Gastrocnemius medialis (tissue), 4 donors: ENCODE data around the gene C2orf78.

Experiments
- CTCF ChIP-seq, 5 experiments: fragments of 450-650 bp in 3 of 5; fragments of 200-600 bp in 2 of 5; sonication (generic) in 2 of 5; IDR thresholded peaks in 4 of 5; conservative IDR thresholded peaks in 1 of 5; 1 replicate in 4 of 5; 2 replicates in 1 of 5; pipeline ENCODE4 v1.5.1; 2016 to 2019; ENCODE audit warnings: antibody characterized with exemption in 5 of 5, mild to moderate bottlenecking in 3 of 5, moderate library complexity in 3 of 5
- POLR2A ChIP-seq, 2 donors: fragments of 450-650 bp; IDR thresholded peaks; one replicate each; pipeline ENCODE4 v1.6.1; 2017; ENCODE audit warnings: antibody characterized with exemption in 2 of 2, mild to moderate bottlenecking in 2 of 2, moderate library complexity in 2 of 2

DNA sequence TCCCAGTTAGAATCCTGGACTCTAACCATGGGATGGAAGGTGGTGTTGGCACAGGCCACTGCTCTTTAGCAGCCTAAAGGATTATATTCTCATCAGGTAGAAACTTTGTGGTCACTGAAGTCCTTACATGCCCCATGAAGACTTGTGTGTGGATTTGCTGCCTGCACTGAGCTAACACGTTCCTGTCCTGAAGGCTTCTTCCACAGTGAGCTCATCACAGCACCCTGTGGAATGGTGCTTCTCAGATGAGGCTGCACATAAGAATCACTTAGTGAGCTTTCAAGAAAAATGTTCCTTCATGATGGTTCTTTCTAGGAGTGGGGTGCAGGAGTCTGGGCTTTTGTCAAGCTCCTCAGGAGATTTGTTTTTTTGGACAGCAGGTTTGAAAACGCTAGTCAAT lies 71.5 kb downstream of the C2orf78 start:
- TF ChIP-seq CTCF (IDR thresholded peaks at IDR 0.05 in 4 of 5, conservative IDR thresholded peaks at IDR 0.05 in 1 of 5) (no peak), POLR2A (IDR thresholded peaks at IDR 0.05) (no peak)
